Neural crest cell (in vitro differentiated cells): ENCODE data around the gene TRIB2. TPM values are rescaled to one million over a fixed set of nuclear protein-coding genes. Genes with fewer than 3 reads are reported as not detected.

Experiments used
- DNase-seq: peaks from one replicate; pipeline ENCODE4 v3.0.0; 2021; ENCODE audit warnings: low read depth, mixed read lengths, low spot score
- H3K27ac Mint-ChIP-seq: one replicate; pipeline ENCODE4 v1.8.0; 2021; ENCODE audit warnings: mild to moderate bottlenecking, mixed read lengths; ENCODE audit not compliant: unreplicated experiment
- H3K27me3 Mint-ChIP-seq: 2 replicates; pipeline ENCODE4 v1.8.0; 2021; ENCODE audit warnings: low read depth, mild to moderate bottlenecking, mixed read lengths
- H3K36me3 Mint-ChIP-seq: 2 replicates; pipeline ENCODE4 v1.8.0; 2021; ENCODE audit warnings: low read depth, mild to moderate bottlenecking, mixed read lengths
- H3K4me1 Mint-ChIP-seq: 2 replicates; pipeline ENCODE4 v1.8.0; 2021; ENCODE audit warnings: mixed read lengths
- H3K4me3 Mint-ChIP-seq: one replicate; pipeline ENCODE4 v1.8.0; 2021; ENCODE audit warnings: mild to moderate bottlenecking, mixed read lengths
- H3K9me3 Mint-ChIP-seq: 2 replicates; pipeline ENCODE4 v1.8.0; 2021; ENCODE audit warnings: mixed read lengths
- total RNA-seq: library from RNA; stranded (reverse); gene quantifications from 2 replicates; pipeline ENCODE4 v1.2.1, GENCODE V29; 2021
- TF ChIP-seq, protein P1 (sequence below): fragments of 200-600 bp; sonication (generic); conservative IDR thresholded peaks from 2 replicates; pipeline ENCODE4 v1.5.0; 2021; ENCODE audit warnings: antibody characterized with exemption, mild to moderate bottlenecking

The TRIB2 gene
- total RNA-seq, 1 donor from 2014 or later, result 74.3 TPM

DNA sequence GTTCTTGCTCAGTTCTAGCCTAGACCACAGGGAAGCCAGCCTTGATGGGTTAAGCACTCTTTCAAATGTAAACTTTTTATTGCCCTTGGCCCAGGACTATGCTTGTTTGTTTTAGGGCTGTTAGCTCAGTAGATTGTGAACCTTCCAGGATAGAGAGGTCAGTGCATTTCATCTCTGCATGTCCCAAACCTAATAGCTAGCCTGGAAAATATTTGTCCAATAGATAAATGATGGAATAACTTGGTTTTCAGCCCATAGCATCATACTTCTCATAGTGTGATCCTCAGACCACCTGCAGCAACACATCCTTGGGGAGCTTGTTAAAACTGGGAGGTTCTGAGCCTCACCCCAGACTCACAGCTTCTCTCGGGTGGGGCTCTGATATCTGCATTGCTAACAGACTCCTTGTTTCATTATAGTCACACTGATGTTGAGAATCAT is 59.8 kb downstream of the TRIB2 start:
- H3K9me3 Mint-ChIP-seq, result peaks cover 3% of the 10 kb centered on the region
- no peak overlapping the region for H3K27ac Mint-ChIP-seq
- no peaks in the 10 kb centered on the region for H3K27me3 Mint-ChIP-seq

DNA sequence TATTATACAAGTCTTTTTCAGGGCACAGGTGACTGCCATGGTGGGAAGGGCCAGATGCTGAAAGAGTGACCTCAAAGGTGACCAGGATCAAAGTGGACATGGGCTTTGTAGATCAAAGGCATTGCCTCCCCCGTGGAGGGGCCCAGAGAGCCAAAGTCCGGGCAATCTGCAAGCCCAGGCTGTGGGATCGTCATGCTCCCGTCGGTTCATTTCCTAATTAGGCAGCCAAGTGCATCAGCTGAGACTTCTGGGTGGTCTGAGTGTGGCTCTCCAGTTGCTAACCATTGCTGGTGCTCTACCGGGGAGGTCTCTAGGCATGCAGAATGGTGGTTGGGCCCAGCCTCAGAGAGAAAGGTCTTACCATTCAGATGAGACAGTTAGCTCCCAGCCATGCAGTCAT is 61.6 kb downstream of the TRIB2 start:
- TF ChIP-seq, protein P1, sequence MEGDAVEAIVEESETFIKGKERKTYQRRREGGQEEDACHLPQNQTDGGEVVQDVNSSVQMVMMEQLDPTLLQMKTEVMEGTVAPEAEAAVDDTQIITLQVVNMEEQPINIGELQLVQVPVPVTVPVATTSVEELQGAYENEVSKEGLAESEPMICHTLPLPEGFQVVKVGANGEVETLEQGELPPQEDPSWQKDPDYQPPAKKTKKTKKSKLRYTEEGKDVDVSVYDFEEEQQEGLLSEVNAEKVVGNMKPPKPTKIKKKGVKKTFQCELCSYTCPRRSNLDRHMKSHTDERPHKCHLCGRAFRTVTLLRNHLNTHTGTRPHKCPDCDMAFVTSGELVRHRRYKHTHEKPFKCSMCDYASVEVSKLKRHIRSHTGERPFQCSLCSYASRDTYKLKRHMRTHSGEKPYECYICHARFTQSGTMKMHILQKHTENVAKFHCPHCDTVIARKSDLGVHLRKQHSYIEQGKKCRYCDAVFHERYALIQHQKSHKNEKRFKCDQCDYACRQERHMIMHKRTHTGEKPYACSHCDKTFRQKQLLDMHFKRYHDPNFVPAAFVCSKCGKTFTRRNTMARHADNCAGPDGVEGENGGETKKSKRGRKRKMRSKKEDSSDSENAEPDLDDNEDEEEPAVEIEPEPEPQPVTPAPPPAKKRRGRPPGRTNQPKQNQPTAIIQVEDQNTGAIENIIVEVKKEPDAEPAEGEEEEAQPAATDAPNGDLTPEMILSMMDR, result no peak
- Mint-ChIP-seq H3K4me1 (peaks cover 16% of the 10 kb centered on the region), H3K9me3 (peaks cover 1% of the 10 kb centered on the region), H3K4me3 (no peak overlapping the region), H3K27me3 (no peaks in the 10 kb centered on the region), H3K27ac (no peak overlapping the region), H3K36me3 (no peaks in the 10 kb centered on the region)
- no peak for DNase-seq

More for the DNA sequence above, 59.8 kb downstream of the TRIB2 start:
- H3K36me3 Mint-ChIP-seq, result no peaks in the 10 kb centered on the region
- TF ChIP-seq, protein P1, result no peak
- H3K4me3 Mint-ChIP-seq, result no peak overlapping the region
- no peak for DNase-seq
- H3K4me1 Mint-ChIP-seq, result peaks cover 18% of the 10 kb centered on the region

DNA sequence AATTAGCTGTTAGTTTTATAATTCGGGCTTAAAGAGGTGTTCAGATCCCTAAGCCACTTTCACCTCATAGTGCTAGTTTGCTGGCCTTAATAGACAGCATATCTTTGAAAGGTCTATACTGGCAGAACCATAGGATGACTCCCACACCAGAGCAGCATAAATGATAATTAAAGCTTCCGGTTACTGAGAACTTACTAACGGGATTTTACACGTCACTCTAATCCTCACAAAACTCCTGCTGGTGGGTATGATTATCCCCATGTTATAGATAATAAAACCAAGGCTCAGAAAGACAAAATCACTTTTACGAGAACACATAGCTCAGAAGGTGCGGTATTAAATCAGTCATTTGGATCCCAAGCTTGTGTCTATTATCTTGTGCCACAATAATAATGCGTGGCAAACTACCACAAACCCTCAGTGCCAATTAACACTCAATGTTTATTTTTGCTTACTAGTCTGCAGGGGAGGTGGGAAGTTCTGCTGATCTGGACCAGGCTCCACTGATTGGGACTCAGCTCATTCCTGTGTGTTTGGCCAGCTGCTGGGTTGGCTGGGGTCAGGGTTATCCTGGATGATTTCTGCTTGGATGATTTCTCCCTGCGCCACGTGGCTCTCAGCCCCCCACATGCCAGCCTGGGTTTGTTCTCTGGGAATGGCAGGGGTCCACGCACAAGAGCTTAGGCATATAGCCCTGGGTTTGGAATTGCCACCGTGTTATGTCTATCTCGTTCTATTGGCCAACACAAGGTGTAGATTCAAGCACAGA is 62.3 kb downstream of the TRIB2 start:
- DNase-seq, result no peak
- H3K36me3 Mint-ChIP-seq, result no peaks in the 10 kb centered on the region
- H3K4me1 Mint-ChIP-seq, result peaks cover 10% of the 10 kb centered on the region
- no peak overlapping the region for H3K27ac Mint-ChIP-seq
- no peaks in the 10 kb centered on the region for H3K9me3 Mint-ChIP-seq
- H3K27me3 Mint-ChIP-seq, result no peaks in the 10 kb centered on the region
- TF ChIP-seq, protein P1, result no peak
- no peak overlapping the region for H3K4me3 Mint-ChIP-seq

DNA sequence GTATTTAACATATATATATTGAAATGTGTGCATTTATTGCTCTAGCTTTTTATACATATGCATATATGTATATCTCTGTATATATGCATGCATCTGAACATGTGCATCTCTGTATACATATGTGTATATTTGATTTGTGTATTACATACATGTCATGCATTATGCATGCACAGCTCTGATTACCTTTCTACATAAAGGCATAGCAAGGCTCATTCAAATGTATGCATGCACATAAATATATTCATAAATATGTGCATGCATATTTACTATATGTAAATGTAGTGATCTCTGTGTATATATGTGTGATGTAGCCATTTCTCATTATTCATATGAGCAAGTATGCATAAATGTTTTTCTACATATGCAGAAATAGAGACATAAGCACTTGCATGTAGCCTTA is 64.6 kb downstream of the TRIB2 start:
- Mint-ChIP-seq H3K27me3 (no peaks in the 10 kb centered on the region), H3K4me1 (peaks cover 4% of the 10 kb centered on the region), H3K27ac (no peak overlapping the region), H3K36me3 (peaks cover under 1% of the 10 kb centered on the region), H3K9me3 (peaks cover 2% of the 10 kb centered on the region), H3K4me3 (no peak overlapping the region)
- TF ChIP-seq, protein P1, result no peak
- no peak for DNase-seq

DNA sequence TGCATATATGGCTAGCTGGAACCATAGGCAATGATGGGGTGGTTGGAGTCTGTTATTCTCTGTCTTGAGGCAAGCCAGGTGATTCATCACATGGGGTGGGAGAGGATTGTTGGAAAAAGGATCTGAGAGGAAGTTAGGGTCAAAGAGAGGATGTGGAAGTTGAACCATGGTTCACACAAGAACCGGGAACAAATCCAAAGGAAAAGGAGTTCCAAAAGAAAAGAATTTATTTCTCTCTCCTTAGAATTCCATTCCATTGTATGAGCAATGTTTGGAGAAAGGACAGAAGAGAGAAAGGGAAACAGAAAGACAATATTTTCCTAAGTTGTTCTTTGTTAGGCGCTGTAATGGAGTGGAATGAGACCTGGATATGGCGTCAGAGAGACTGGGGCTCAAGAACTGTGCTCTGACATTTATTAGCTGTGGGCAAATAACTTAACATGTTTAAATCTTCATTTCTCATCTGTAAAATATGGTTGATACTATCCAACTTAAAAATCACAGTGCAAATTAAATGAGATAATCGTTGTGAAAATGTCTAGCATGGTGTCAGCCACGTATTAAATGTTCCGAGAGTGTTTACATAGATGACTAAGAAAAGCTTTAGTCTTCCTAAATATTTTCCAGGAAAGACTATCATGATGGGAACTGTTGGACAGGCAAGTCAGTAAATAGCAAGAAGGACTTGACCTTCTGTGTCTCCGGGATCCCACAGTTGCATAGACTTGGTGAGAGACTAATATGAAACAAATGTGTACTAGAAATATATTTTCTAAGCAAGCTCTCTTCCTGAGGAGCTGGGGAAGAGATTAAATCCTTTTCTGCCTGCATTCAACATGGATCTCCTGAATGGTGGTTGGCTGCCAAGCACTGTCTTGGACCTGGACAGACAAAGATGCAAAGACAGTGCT is 71.4 kb downstream of the TRIB2 start:
- no peaks in the 10 kb centered on the region for H3K4me1 Mint-ChIP-seq
- peaks cover 7% of the 10 kb centered on the region for H3K9me3 Mint-ChIP-seq
- no peaks in the 10 kb centered on the region for H3K27me3 Mint-ChIP-seq
- DNase-seq, result no peak
- TF ChIP-seq, protein P1, result no peak
- H3K36me3 Mint-ChIP-seq, result peaks cover 4% of the 10 kb centered on the region
- H3K4me3 Mint-ChIP-seq, result no peak overlapping the region
- H3K27ac Mint-ChIP-seq, result no peak overlapping the region
